GM21786 (cell line): ENCODE results near the gene CDC14B.
"Not testable (repeated sequence)": the region's sequence is repeated elsewhere in the genome, so short reads cannot be mapped to it uniquely, and the experiment has no call there.

Source experiments
- ATAC-seq: cut with Tn5 transposase; IDR thresholded peaks from one replicate; pipeline ENCODE4 v1.9.1; 2021; ENCODE audit not compliant: unreplicated experiment

CDC14B gene

DNA sequence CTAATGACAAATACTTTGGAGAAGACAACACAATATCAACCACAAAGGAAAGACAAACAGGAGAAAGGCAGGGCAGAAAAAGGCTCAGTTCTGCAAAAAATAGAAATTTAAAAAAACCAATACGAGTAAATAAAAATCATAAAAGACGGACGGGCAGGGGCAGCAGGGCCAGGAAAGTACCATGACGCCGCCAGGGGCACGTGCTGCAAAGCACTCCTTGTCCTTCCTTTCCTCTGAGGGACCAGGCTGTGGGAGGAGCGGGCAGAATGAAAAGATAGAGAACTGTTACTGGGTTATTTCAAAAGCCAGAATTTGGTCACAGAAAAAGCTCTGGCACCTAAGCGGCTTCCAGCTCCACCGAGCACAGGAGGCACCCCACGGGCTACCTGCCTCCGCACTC, 115.7 kb downstream of the CDC14B start:
- no peak for ATAC-seq

DNA sequence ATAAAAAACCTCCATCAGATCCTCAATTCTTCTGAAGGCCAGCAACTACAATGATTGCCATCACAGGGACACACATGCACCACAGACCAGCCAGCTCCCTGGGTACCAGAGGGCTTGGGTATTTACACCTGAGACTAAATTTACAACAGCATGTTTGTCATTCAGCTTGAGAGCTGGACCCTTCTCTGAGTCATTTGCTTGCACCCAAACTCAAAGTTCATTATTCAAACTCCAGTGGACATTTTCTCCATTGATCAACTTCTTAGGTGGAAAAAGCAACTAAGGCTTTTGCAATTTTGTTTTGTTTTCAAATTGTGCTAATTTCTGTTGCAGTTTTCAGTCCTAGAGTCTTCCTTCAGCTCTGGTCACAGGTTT, 116.3 kb downstream of the CDC14B start:
- ATAC-seq: not testable (repeated sequence)

DNA sequence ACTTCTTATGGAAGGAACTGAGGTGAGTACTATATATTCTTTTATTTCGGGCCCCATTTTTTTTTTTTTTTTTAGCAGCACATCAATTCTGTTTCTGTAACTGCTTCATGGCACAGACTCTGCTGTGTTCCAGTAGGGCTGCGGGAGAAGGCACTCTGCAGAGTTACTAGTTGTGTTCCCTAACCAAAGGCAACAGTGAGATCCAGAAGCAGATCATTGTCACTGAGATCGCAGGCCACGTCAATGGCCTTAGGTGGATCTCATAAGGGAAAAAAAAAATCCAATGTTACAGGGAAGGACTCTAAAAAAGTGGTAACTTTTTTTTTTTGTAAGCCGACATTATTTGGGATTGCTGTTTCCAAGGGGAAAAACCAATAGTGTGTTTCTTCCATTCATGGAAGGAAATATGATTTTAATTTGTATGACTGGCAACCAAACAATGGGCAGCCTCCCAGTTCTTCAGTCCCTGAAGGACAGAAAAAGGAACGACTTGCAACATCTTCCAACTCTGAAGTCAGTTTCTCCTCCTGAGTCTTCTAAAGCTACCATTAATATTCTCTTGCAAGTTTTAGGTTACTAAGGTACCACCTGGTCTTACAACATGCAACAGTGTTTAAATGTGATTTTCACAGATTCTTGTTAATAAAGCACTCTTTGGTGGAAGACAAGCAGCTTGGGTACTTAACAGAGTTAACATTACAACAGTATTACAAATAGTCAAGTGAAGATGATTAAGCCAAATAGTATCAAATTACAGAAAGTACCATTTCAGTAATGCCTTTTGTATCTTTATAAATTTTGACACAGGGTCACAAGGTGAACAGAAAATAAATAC, 116.9 kb downstream of the CDC14B start:
- no peak for ATAC-seq

DNA sequence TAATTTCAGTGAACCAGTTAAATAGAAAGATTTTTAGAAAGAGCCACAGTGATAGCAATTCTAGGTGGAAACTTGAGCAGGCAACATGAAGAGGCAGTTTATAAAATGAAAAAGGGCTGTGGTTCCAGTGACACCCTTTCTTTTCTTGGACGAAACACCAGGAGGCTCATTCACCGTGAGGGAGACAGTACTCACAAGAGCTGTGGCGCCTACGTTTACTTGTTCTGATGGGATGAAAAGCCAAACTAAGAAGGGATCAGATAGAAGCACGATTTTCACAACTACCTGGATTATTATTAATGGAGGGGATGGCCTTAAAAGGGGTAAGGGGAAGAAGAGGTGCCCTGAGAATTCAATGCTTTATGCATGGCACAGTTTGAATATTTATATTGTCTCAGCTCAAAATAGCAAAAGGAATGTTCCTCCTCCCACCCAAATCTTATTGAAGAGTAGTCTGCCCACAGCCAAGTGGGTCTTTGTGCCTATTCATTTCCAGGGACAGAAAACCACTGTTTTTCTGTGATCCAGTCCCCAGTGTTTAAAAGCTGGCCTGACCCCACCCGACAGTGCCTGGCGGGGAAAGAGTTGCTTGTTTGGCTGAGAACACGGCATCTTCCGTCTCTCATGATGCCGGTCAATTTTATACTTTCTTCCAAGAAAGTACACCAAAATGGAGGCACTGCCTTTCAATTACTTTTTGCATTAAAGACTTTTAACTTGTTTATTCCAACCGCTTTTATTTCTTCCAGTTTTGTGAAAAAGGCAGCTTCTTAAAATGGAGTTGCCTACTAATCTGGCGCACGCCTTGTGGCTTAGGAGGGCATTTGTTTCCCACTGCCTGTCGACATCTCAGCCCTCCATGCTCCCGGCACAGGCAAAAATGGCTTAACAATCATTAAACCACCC, 117.8 kb downstream of the CDC14B start:
- ATAC-seq: no peak

DNA sequence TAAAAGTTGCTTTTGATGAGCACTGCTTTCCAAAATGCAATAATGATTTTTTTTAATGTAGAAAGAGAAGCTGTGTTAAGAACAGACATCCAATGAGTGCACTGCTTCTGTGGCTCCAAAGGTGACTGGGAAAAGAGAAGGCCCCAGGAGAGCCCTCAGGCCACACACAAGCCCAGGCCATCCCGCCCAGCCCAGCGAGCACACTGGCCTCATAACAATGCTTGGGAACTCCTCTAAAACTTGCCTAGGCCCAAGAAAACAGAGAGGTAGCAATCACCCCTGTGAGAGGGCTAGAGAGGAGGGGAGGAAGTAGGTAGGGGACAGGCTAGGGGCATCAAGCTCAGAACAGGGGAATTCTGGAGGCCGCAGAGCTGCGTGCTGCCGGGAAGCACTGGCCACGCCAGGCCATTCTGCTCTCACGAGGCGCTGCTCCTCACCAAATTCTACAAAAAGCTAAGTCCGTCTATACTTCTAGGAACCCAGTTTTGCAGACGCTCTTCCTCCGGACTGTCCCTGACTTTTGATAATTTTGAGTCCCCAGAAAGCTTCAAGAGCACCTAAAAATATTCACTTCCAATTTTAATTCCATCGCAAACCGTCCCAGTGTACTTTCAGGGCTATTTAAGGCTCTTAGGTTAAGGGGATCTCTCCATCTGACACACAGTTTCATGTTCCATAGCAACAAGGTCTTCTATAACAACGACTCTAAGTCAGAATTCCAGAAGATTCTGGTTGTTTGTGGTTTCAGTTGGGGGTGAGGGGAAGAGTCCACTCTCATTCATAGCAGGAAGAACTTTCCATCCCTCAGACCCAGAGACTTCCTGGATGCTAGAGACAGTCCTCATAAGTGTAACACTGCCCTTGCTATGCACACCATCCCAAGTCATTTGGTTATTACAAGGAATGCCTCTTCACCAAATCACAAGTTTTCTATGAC, 118.7 kb downstream of the CDC14B start:
- no peak for ATAC-seq

DNA sequence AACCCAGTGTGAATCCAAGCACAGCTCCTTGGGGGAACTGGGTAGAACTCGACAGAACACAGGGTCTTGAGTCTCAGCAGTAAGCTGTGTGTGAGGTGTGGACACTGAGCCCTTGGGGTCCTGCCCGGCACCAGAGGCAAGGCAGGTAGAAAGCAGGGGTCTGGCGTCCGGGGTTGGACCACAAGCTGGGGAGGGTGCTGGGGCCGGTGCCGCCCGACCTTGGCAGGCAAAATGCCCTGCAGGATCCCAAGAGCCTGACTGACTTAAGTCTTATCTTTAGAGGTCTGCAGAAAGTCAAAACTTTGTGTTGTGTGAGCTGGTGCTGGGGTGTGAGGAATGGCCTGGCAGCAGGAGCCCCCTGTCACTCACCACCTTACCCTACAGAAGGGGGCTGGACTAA, 120.4 kb downstream of the CDC14B start:
- ATAC-seq: no peak

DNA sequence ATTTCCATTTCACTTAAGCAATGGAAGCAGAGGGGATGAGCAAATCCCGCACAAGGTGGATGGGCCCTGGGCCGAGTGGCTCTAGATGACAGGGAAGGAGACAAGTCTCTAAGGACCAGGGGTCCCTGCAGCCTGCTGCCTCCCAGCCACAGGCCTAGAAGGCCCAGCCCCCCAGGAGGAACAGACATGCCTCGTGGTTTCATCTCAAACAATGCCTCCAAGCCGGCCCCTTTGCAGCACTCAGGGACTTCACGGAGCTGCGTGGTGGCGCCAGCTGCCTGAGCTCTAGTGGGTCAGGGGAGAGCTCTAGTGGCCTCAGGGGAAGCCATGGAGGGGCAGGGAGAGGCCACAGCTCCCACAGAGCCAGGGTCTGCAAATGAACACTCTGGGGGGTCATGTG, 120.8 kb downstream of the CDC14B start:
- ATAC-seq: no peak

DNA sequence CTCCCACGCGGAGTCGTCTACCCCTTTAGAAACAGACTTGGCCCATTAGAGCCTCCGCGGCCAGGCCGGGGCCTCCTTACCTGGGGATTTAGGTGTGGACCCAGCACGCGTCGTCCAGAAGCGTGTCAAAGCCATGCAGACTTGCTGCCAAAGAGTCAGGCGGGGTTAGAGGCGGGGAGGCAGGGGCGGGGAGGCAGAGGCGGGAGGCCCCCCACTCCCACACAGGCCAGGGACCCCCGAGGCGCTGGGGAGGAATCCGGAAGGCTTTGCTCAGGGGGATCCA, 122.6 kb downstream of the CDC14B start:
- no peak for ATAC-seq

DNA sequence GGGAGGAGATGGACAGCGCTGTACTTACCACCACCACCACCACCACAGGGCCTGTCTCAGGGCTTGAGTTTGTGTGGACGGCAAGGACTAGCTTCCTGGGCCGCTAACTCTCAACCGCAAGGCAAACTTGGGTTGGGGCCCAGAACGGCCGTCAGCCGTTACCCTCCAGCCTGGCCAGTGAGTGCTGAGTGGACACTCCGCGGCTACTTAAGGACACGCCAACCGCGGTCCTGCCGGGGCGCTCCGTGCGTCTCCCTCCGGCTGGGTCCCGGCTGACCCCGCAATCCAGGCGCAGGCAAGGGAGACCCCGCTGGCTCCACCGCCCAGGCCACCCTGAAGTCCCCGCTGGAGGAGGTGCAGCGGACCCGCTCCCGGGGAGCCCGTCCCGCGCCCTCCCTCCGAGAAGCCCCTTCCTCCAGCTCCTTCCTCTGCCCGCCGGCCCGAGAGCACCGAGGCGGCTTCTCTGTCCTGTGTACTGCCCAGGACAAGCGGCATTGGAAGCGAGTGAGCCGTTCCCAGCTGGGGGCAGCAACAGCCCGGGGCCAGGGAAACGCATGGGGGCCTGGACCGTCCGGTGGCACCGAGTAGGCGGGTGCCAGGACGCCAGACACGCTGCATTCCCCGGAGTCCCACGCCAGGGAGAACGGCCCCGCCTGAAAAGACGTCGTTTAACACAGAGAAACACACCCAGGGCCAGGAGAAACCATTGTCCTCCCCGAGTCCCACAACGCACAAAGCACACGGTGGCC, 123.1 kb downstream of the CDC14B start:
- ATAC-seq: no peak

DNA sequence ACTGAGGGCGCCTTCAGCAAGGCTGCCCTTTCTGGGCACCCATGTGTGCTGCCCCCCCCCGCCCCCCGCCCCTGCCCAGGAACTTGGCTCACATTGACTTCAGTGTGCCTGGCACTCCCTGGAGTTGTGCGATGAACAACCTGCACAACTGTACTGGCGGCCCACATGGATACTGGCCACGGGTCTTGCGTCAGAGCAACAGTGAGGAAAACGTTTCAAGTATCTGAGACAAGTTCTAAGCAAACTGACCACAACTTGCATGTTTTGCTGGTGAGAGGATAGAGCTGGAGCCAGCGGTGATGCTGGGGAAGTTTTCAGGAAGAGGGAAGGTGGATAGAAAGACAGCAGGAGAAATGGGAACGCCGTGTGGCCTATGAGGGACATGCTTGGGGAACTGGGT, 124.3 kb downstream of the CDC14B start:
- no peak for ATAC-seq

DNA sequence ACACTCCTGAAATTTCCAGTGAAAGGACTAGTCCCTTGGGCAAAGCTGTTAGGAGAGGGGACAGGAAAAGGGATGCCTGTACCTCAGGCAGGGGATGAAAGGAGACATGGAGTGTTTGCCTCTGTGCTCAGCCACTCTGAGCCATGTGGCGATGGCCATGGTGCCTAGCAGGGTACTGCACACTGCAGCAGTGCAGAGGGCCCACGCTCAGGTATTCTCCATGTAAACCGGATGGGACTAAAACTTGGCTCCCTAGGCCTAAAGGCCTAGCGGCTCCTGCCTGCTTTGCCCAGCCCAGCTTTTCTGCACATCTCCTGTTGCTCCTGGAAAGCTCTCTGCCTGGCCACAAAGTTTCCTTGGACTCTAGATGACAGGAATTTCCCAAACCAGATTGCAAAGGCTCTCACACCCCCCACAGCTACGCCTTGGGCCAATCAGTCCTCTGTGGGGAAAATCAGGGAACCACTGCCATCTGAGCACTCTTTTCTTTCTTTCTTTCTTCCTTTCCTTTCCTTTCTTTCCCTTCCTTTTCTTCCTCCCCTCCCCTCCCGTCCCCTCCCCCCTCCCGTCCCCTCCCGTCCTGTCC, 125.3 kb downstream of the CDC14B start:
- ATAC-seq: no peak

DNA sequence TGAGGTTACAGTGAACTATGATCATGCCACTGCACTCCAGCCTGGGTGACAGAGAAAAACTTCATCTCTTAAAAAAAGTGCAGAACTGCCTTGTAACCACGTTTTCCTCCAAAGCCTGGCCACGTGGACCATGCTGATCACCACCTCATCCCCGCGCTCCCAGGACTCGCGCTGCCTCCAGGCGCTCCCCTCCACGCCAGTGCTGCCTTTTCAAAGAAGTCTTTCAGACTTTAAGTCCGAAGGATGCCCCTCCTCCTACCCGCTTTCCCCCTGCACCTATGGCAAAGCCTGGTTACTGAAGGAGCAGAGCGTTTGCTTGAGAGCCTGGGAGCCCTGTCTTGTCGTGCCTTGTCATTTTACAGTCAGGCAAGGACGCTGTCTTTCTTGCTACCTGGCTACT, 125.9 kb downstream of the CDC14B start:
- no peak for ATAC-seq

DNA sequence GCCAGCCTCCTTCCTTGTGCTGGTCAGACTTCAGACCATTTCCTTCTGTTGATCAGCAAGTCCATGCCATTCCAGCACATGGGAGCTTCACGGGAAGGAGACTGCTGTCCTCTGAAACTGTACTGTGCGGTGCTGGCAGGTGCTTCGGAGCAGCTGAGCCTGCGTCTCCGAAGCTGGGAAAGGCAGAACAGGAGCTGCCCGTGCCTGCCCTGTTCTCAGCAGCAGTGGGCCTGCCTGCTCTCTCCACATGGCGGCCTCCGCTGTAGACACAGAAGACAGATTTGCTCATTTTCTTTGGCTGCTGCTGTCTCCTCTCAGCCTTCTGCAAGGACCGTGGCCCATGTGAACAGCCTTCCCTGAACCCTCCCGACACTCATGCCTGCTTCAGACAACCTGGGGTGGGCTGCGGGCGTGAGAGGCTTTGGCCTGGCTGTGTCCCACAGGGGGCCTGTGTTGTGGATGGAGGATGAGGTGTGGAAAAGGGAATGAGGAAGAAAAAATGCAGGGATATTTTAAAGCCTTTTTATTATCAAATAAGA, 126.6 kb downstream of the CDC14B start:
- no peak for ATAC-seq

DNA sequence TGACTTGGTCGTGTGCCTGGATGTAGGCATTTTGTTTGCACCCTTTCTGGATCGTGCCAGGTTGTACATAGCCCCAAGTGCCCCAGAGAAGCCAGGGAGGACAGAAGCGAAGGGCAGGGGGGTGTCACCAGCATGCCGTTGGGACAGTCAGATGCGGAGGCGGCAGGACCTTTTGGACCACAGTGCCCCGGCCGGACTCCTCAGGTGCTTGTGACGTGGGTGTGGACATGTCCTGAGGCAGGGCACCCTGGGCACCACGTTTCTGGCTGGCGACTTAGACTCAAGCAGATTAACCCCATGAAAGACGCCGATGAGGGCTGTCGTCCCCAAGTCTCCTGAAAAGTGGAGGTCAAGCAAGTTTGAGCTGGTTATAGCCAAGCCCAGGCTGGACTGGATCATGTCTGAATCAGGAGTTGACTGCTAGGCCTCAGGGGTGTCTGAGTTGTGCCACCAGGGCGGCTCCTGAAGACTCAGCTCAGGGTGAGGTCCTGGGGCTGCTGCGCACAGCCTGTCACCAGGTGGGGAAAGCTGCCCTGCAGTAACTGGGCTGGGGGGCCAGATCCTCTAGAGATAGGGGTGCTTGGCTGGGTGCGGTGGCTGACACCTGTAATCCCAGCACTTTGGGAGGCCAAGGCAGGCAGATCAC, 127.6 kb downstream of the CDC14B start:
- no peak for ATAC-seq

DNA sequence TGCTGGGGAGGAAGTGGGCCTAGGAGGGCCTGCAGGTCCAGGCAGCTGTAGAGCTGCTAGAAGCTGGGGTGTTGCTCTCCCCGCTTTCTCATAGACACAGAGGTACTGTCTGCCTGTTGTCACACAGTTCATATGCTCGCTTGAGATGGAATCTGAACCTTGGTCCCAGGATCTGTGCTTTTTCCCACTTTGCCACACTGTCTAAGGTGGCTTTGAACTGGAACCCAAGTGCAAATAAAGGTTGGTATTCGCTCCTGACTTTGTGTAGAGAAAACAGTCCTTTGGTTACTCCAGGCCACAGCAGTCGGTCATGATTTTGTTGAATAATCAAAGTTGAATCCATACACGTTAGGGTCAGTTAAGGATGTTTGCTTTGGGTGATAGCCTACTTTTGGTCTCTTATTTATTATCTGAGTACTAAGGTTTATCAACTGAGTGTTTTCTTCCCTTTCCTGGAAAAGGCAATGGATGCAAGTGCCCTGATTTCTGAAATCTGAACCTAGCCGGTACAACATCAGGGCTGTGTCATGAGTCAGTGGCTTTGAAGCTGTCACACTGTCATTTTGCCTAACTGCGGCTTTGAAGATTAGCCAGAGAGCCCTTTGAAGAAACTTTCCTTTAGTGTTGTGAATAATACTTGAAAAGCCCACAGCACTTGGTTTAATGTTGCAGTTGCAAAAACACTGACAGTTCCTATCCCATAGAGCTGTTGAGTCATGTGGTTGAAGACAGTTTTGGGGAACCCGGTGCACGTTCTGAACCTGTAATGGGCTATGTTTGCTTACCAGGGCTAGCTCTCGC, 128.4 kb downstream of the CDC14B start:
- ATAC-seq: no peak

DNA sequence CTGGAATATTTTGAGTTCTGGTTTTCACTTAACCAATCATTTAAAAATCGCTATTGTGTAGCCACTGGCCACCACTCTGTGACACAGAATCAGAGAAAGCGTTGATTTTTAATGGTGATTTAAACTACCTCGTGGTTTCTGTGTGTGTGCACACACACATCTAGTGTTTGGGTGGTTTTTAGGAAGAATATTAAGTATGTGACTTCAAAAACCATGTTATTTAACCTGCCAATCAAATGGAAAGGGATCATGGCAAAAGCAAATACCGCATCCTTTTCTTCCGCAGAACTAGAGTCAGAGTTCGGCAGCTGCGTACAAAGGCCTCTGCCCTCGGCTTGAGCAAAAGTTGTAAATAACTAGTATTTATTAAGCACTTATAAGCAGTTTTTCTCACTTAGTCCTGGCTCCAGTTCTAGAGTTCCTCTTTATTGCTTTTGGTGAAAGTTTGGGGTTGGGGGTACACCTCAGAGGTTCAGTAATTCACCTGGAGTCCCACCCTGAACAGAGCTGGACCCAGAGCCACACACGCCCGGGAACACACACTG, 129.0 kb downstream of the CDC14B start:
- ATAC-seq: no peak

DNA sequence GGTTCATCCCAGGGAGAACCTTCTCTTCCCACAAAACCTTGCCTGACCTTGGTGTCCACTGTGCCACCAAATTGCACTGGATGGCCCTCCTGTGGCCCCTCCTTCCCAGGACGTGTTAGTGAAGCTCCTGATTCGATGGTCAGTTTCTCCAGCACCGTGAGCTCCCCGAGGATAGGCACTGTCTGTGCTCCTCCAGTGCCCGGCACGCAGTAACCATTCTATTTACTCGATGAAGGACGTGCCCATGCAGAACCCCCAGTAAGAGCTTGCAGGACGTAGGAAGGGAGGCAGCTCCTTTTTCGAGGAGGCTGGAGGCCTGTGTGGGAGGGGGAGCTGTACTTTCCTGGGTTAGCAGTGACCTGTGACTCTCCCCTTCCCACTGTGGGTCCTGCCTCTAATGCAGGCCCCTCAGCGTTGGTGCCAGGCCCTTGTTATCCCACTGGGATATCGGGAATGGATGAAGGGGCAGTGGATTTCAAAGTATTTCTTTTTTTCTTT, 130.1 kb downstream of the CDC14B start:
- no peak for ATAC-seq

DNA sequence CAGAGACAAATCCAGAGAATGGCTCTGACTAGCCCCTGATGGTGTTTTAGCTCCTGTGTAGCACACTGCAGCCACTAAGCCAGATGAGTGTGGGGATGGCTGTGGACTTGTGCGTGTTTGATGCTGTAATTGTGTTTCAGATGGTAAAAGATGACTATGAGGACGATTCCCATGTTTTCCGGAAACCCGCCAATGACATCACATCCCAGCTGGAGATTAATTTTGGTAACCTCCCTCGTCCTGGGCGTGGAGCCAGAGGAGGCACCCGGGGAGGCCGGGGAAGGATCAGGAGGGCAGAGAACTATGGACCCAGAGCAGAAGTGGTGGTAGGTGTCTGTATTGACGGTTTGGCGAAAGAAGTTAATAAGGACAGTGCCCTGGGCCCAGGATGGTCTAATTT, 131.7 kb downstream of the CDC14B start:
- no peak for ATAC-seq
